HG03558 (cell line): Measurements from ENCODE around the gene CLCN2.
"Not testable (repeated sequence)": the region's sequence is repeated elsewhere in the genome, so short reads cannot be mapped to it uniquely, and the experiment has no call there.

Experiments
- ATAC-seq: cut with Tn5 transposase; IDR thresholded peaks from one replicate; pipeline ENCODE4 v1.9.1; 2021; ENCODE audit warnings: moderate number of reproducible peaks; ENCODE audit not compliant: unreplicated experiment; ENCODE audit errors: extremely low read depth

The CLCN2 gene

GRCh38 chr3:184348057-184348382 lies 13.4 kb downstream of the CLCN2 start:
- no peak for ATAC-seq

- no peak for ATAC-seq
Observed at GRCh38 chr3:184347321-184348056, 13.9 kb downstream of the CLCN2 start.

- no peak for ATAC-seq
Observed at GRCh38 chr3:184346480-184347190, 14.8 kb downstream of the CLCN2 start.

GRCh38 chr3:184345317-184346144 lies 15.9 kb downstream of the CLCN2 start:
- no peak for ATAC-seq

- no peak for ATAC-seq
Observed at GRCh38 chr3:184344579-184345316, 16.7 kb downstream of the CLCN2 start.

- no peak for ATAC-seq
Observed at GRCh38 chr3:184343200-184343876, 18.1 kb downstream of the CLCN2 start.

- ATAC-seq: no peak
Observed at GRCh38 chr3:184341925-184342324, 19.5 kb downstream of the CLCN2 start.

GRCh38 chr3:184339451-184340135 lies 21.8 kb downstream of the CLCN2 start:
- not testable (repeated sequence) for ATAC-seq

GRCh38 chr3:184339001-184339400 lies 22.4 kb downstream of the CLCN2 start:
- ATAC-seq: no peak

- no peak for ATAC-seq
Observed at GRCh38 chr3:184338511-184338945, 22.9 kb downstream of the CLCN2 start.

- ATAC-seq: no peak
Observed at GRCh38 chr3:184337981-184338380, 23.4 kb downstream of the CLCN2 start.

GRCh38 chr3:184337399-184337714 lies 24.0 kb downstream of the CLCN2 start, which contains the start of gene FAM131A:
Gene FAM131A (plus strand): TSS chr3:184337600. CDS start chr3:184337631, 31 bp downstream.
- ATAC-seq: no peak

GRCh38 chr3:184336547-184337398 lies 24.6 kb downstream of the CLCN2 start:
- no peak for ATAC-seq

GRCh38 chr3:184335661-184336546 lies 25.5 kb downstream of the CLCN2 start:
- ATAC-seq: peak; percentile 38

- ATAC-seq: no peak
Observed at GRCh38 chr3:184335291-184335660, 26.1 kb downstream of the CLCN2 start.

GRCh38 chr3:184334470-184335158 lies 26.8 kb downstream of the CLCN2 start:
- ATAC-seq: no peak

GRCh38 chr3:184333700-184334099 lies 27.7 kb downstream of the CLCN2 start:
- no peak for ATAC-seq
